Keratinocyte (primary cell): ENCODE results near the gene THBS2. TPM values are rescaled to one million over a fixed set of nuclear protein-coding genes. Genes with fewer than 3 reads are reported as not detected.

Experiments
- DNase-seq: peaks from one replicate; pipeline ENCODE4 v3.0.0-alpha.2; 2011; ENCODE audit warnings: low read depth, missing footprints, low spot score
- FAIRE-seq: peaks from 2 replicates; lab custom pipeline; 2011; peaks lifted over from hg19 to GRCh38; lab: Jason Lieb, UNC
- H2AFZ ChIP-seq: 2 replicates; pipeline ENCODE4 v1.6.0; 2012; ENCODE audit warnings: low read length, control low read depth, inconsistent platforms; ENCODE audit not compliant: control insufficient read depth
- H3K27ac ChIP-seq: 2 replicates; pipeline ENCODE4 v1.5.1; 2011; ENCODE audit warnings: low read length; ENCODE audit not compliant: control insufficient read depth, insufficient read depth
- H3K27me3 ChIP-seq: 3 replicates; pipeline ENCODE4 v1.6.0; 2011; ENCODE audit warnings: low read length; ENCODE audit not compliant: control insufficient read depth, insufficient read depth; ENCODE audit errors: extremely low read depth
- H3K36me3 ChIP-seq, 2 experiments: 2 replicates in 1 of 2; 3 replicates in 1 of 2; pipeline ENCODE4 v1.5.1; 2011; ENCODE audit warnings: low read length in 2 of 2, mild to moderate bottlenecking in 1 of 2; ENCODE audit not compliant: control insufficient read depth in 2 of 2, insufficient read depth in 2 of 2; ENCODE audit errors: extremely low read depth in 1 of 2
- H3K4me1 ChIP-seq: 3 replicates; pipeline ENCODE4 v1.5.1; 2011; ENCODE audit warnings: low read length; ENCODE audit not compliant: control insufficient read depth, insufficient read depth; ENCODE audit errors: extremely low read depth
- H3K4me2 ChIP-seq: 3 replicates; pipeline ENCODE4 v1.6.0; 2011; ENCODE audit warnings: low read depth, low read length; ENCODE audit not compliant: control insufficient read depth, insufficient read depth; ENCODE audit errors: extremely low read depth
- H3K4me3 ChIP-seq, 3 experiments: fragments of 200-600 bp in 1 of 3; sonication (generic) in 1 of 3; 2 replicates in 2 of 3; 3 replicates in 1 of 3; pipeline ENCODE4 v1.5.1; 2011 to 2016; ENCODE audit warnings: low read length in 3 of 3, mild to moderate bottlenecking in 3 of 3, control low read depth in 2 of 3, inconsistent platforms in 1 of 3, low read depth in 1 of 3, mixed read lengths in 1 of 3, mixed run types in 1 of 3, moderate library complexity in 1 of 3; ENCODE audit not compliant: control insufficient read depth in 2 of 3, insufficient read depth in 2 of 3; ENCODE audit errors: extremely low read depth in 1 of 3
- H3K79me2 ChIP-seq: 2 replicates; pipeline ENCODE4 v1.6.0; 2012; ENCODE audit warnings: low read length; ENCODE audit not compliant: control insufficient read depth, insufficient read depth
- H3K9ac ChIP-seq: 3 replicates; pipeline ENCODE4 v1.6.0; 2011; ENCODE audit warnings: low read length; ENCODE audit not compliant: control insufficient read depth, insufficient read depth; ENCODE audit errors: extremely low read depth
- H3K9me1 ChIP-seq: 3 replicates; pipeline ENCODE4 v1.6.0; 2011; ENCODE audit warnings: low read length; ENCODE audit not compliant: control insufficient read depth, insufficient read depth; ENCODE audit errors: extremely low read depth
- H3K9me3 ChIP-seq: 2 replicates; pipeline ENCODE4 v1.5.1; 2012; ENCODE audit warnings: low read depth, low read length; ENCODE audit not compliant: control insufficient read depth
- H4K20me1 ChIP-seq: 3 replicates; pipeline ENCODE4 v1.6.0; 2011; ENCODE audit warnings: low read length; ENCODE audit not compliant: control insufficient read depth, insufficient read depth; ENCODE audit errors: extremely low read depth
- CTCF ChIP-seq, 3 experiments: IDR thresholded peaks in 1 of 3; conservative IDR thresholded peaks in 1 of 3; optimal IDR thresholded peaks in 1 of 3; 2 replicates in 2 of 3; 3 replicates in 1 of 3; pipeline versions ENCODE3 to v1.5.1; 2011; ENCODE audit warnings: low read length in 3 of 3, mild to moderate bottlenecking in 3 of 3, moderate library complexity in 2 of 3, control low read depth in 1 of 3, inconsistent platforms in 1 of 3; ENCODE audit not compliant: insufficient read depth in 2 of 3; ENCODE audit errors: extremely low read depth in 1 of 3
- EZH2 ChIP-seq: IDR thresholded peaks from one replicate; pipeline ENCODE4 v1.6.1; 2012; ENCODE audit warnings: inconsistent platforms, mild to moderate bottlenecking, low read length, moderate library complexity
- dilution Hi-C: fragments of 300-500 bp; cut with MboI; formaldehyde crosslinking; loops from one replicate; pipeline ENCODE4 v1.7.0; 2020; ENCODE audit warnings: low sequenced_read_pairs; ENCODE audit not compliant: extremely low pct_ligation_motif_present
- polyA plus RNA-seq, 5 experiments: library from polyadenylated mRNA; depleted of rRNA in 3 of 5; stranded (reverse) in 3 of 5; stranded (forward) in 1 of 5; unstranded in 1 of 5; fragments of >200 nt; gene quantifications; 1 replicate in 1 of 5; 2 replicates in 3 of 5; 3 replicates in 1 of 5; pipeline versions ENCODE4 v1.2.1 to v1.2.3, GENCODE V29; 2011 to 2012; ENCODE audit warnings: missing spikeins in 2 of 5, low read depth in 1 of 5, low replicate concordance in 1 of 5

THBS2 gene
- polyA plus RNA-seq, 1 donor (not counting 4 experiments of a cell fraction or from before 2014, with no cell fraction given) = 533 TPM

GRCh38 chr6:169240591-169241390 is 12.9 kb downstream of the THBS2 start:
- Histone ChIP-seq H3K27ac (no peak overlapping the region), H3K9ac (no peak overlapping the region), H3K4me2 (no peak overlapping the region), H3K9me1 (no peaks in the 10 kb centered on the region), H3K79me2 (peaks cover 38% of the 10 kb centered on the region), H3K9me3 (no peaks in the 10 kb centered on the region), H3K27me3 (no peaks in the 10 kb centered on the region), H3K36me3 (peaks cover 53 to 72% of the 10 kb centered on the region in 2 experiments), H2AFZ (no peak overlapping the region), H3K4me3 (no peak overlapping the region), H3K4me1 (no peaks in the 10 kb centered on the region), H4K20me1 (peaks cover 20% of the 10 kb centered on the region)
- FAIRE-seq = no peak
- TF ChIP-seq EZH2 (no peak), CTCF (optimal IDR thresholded peaks at IDR 0.05 in 1 of 3, IDR thresholded peaks at IDR 0.05 in 1 of 3, conservative IDR thresholded peaks at IDR 0.05 in 1 of 3; ENCODE audit: extremely low read depth in 1 of 3, insufficient read depth in 2 of 3, low read length in 3 of 3) (no peak)
- dilution Hi-C loops = no loop called here
- no peak for DNase-seq

DNA sequence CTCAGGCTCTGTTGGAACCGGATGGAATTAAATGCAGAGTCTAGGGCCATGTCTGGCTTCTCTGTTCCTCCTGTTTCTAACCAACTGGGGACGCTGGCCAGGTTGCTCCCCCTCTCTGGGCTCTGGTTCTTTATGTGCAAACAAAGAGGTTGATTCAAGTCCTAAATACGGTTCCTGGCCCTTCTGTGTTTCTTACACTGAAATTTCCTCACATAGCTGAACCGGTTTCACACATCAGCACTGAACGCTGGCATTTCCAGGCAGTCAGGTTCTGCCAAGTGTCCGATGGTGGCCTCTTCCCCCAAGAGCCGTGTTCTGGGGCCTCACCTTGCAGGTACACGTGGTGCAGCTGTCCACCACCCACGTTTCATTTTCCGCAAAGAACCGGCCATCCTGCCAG is 13.5 kb downstream of the THBS2 start:
- dilution Hi-C loops = no loop called here
- Histone ChIP-seq H3K9me3 (no peaks in the 10 kb centered on the region), H3K79me2 (peaks cover 39% of the 10 kb centered on the region), H3K36me3 (peaks cover 57 to 77% of the 10 kb centered on the region in 2 experiments), H3K4me2 (no peak overlapping the region), H2AFZ (no peak overlapping the region), H3K4me3 (no peak overlapping the region), H3K4me1 (no peaks in the 10 kb centered on the region), H4K20me1 (peaks cover 20% of the 10 kb centered on the region), H3K9me1 (no peaks in the 10 kb centered on the region), H3K9ac (no peak overlapping the region), H3K27me3 (no peaks in the 10 kb centered on the region), H3K27ac (no peak overlapping the region)
- FAIRE-seq (no peak), DNase-seq (no peak)
- TF ChIP-seq CTCF (optimal IDR thresholded peaks at IDR 0.05 in 1 of 3, IDR thresholded peaks at IDR 0.05 in 1 of 3, conservative IDR thresholded peaks at IDR 0.05 in 1 of 3; ENCODE audit: extremely low read depth in 1 of 3, insufficient read depth in 2 of 3, low read length in 3 of 3) = no peak
- no peak for TF ChIP-seq EZH2
